Suppressor macrophage treated with lipopolysaccharide for 4 hours (primary cell): ENCODE results near the gene CHRNB1.
A peak's percentile ranks its signal among the peaks of the same experiment; 100 is the strongest.

Source experiments
- DNase-seq: peaks from one replicate; pipeline ENCODE4 v3.0.0-alpha.2; 2020

Gene CHRNB1

GRCh38 chr17:7415784-7416183 lies 29.1 kb upstream of the CHRNB1 start:
- no peak for DNase-seq

DNA sequence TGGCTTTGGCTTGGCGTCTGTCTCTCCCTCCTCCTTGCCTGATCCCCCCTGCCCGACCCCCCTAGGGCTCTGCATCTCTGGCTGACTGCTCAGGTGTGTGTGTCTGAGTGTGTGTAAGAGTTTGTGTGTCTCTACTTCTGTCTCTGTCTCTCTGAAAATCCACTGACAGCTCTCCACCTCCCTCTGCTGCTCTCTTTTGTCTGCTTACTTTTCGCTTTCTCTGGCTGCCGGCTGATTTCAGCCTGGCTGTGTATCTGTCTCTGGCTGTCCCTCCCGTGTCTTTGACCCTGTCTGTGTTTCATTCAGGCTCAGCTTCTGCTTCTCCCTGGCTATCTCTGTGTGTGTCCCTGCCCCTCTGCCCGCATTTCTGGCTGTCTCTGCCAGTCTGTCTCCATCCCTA lies 28.5 kb upstream of the CHRNB1 start:
- DNase-seq, result no peak

GRCh38 chr17:7417056-7417655 lies 27.7 kb upstream of the CHRNB1 start:
- no peak for DNase-seq

GRCh38 chr17:7418472-7419152 lies 26.2 kb upstream of the CHRNB1 start:
- DNase-seq, result no peak

DNA sequence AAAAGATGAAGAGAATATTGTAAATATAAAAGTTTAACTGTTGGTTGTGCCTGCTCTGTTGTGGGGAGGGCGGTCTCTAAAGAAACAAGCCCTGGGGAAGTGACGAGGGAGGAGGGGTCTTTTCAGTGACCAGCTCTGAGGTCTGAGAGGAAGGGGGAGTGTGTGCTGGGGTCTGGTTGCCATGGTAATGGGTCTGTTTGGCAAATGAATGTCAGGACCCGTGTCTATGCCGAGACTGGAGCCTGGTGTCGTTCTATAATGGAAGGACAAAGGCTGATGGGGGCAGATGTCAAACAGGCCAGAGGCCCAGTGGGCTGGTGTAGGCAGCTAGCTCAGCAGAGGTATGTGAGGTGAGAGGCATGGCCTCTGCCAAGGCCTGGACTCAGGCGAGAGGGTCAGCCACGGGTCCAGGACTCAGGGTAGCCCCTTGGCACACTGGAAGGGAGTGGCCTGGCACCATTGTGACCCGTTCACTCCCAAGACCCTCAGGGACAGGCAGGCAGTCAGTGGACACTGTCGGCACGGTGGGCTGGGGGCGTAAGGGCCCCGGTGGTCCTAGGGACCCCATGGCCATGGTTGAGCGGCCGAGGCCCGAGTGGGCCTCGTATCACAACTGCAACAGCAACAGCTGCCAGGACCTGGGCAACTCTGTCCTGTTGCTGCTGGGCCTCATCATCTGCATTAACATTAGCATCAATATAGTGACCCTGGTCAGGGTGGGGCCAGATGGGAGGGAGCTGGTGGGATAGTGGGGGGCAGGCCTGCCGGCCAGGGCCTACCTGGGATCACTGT lies 24.8 kb upstream of the CHRNB1 start, which contains the start of gene SPEM1:
Gene SPEM1, plus strand, starts transcription at position 506 of the 792 bp plus-strand sequence. Its CDS starts 61 bp downstream, at position 567.
- no peak for DNase-seq

DNA sequence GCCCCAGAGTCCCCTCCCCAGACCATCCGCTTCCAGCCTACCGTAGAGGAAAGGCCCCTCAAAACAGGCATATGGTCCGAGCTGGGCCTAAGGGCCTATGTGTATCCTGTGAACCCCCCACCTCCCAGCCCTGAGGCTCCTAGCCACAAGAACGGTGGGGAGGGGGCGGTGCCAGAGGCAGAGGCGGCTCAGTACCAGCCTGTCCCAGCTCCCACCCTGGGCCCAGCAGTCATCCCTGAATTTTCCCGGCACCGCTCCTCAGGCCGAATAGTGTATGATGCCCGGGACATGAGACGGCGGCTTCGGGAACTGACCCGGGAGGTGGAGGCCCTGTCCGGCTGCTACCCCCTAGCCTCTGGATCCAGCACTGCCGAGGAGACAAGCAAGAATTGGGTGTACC lies 23.7 kb upstream of the CHRNB1 start:
- no peak for DNase-seq

GRCh38 chr17:7423679-7424078 lies 21.2 kb upstream of the CHRNB1 start:
- no peak for DNase-seq

GRCh38 chr17:7425316-7425715 lies 19.5 kb upstream of the CHRNB1 start, which contains the start of gene SPEM2:
SPEM2 (plus strand) TSS chr17:7425616; CDS start chr17:7425689, 73 bp downstream.
- DNase-seq, result no peak

DNA sequence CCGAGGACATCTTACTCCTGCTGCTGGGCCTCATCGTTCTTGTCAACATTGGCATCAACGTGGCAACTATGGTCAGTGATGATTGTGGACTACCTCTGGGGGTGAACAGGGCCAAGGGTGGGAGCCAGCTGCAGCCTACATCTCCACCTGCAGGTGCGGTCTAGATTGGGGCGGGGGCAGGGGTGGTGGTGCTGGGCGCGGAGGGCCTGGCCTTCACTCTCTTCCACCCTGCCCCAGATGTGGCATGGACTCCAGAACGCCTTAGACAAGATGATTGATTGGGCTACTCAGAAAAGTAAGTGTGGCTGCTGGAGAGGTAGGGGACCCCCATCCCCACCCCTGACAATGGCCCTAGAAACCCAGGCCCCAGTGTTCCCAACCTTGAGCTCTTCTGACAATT lies 19.1 kb upstream of the CHRNB1 start:
- DNase-seq, result no peak

DNA sequence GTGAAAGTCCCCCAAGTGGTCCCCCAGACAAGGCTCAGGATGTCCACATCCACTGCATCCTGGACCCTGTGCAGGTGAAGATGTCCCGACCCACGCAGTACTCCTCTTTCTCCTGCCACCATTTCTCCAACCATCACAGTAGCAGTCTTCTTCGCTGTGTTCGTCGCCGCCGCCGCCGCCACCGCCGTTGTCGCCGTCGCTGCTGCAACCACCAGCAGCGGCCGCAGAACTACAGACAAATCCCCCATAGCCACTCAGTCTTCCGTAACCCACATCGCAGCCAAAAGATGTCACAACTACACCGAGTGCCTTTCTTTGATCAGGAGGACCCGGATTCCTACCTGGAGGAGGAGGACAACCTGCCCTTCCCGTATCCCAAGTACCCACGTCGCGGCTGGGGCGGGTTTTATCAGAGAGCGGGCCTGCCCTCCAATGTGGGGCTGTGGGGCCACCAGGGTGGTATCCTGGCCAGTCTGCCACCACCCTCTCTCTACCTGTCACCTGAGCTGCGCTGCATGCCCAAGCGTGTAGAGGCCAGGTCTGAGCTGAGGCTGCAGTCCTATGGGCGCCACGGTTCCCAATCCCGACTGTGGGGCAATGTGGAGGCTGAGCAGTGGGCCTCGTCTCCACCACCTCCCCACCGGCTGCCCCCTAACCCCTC lies 18.5 kb upstream of the CHRNB1 start:
- no peak for DNase-seq

DNA sequence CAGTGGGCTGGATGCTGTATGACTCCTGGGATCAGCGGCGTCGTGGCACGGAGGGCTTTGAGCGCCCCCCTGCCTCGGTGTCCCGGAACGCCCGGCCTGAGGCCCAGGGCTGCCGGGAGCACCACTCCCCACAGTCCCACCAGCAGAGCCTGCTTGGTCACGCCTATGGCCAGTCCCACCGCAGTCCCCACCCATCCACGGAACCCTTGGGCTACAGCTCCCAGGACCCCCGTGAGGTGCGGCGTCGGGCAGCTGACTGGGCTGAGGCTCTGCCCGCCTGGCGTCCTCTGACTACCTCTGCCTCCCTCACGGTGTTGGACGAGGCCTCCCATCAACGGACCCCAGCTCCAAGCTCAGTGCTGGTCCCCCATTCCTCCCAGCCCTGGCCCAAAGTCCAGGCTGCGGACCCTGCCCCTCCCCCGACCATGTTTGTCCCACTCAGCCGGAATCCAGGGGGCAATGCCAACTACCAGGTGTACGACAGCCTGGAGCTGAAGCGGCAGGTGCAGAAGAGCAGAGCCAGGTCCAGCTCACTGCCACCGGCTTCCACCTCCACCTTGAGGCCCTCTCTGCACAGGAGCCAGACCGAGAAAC lies 17.9 kb upstream of the CHRNB1 start:
- no peak for DNase-seq

- no peak for DNase-seq
Measured at GRCh38 chr17:7427549-7427948, 17.3 kb upstream of the CHRNB1 start.

DNA sequence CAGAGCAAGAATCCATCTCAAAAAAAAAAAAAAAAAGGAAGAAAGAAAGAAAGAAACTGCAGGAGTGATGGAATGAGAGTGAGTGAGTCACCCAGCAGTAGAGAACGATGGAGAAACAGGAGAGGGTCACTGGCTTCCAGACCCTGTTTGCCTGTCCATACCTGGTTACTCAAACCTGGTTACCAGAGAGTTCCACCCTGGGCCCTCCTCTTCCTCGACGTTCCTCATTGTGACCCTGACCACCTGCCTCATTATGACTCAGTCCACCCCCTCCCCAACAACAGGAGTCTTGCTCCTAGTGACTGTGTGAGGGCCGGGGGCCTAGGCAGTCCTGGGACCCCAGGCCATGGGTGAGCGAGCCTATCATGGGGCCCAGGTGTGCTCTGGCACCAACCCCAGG lies 16.3 kb upstream of the CHRNB1 start, which contains the start of gene SPEM3:
Gene SPEM3, plus strand, starts transcription at position 301 of the 400 bp plus-strand sequence. Its CDS starts 46 bp downstream, at position 347.
- DNase-seq, result no peak

DNA sequence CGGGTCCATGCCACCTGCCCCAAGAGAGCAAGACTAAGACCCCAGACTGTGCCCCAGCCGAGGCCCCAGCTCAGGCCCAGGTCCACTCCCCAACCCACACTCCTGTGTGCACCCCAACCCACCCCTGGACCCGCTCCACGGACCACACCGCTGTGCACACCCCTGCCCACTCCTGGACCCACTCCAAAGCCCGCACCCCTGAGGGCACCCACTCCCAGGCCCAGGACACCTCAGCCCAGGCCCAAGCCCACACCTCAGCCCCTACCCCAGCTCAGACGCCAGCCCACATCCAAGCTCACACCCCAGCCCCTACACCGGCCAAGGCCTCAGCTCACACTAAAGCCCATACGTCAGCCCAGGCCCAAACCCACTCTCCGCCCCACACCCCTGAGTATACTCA lies 15.1 kb upstream of the CHRNB1 start:
- no peak for DNase-seq

DNA sequence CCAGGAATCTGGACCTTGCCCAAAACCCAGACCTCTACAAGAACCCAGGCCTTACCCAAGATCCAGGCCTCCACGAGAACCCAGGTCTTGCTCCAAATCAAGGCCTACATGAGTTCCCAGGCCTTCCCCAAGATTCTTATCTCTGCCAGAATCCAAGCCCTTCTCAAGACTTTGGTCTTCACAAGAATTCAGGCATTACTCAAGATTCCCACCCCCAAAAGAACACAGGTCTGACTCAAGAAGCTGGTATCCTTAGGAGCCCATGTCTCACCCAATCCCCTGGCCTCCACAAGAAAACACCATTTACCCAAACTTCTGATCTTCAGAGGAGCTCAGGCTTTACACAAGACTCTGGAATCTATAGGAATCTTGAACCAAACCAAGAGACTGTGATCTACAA lies 13.6 kb upstream of the CHRNB1 start:
- DNase-seq, result no peak

GRCh38 chr17:7432296-7432695 lies 12.6 kb upstream of the CHRNB1 start:
- no peak for DNase-seq

DNA sequence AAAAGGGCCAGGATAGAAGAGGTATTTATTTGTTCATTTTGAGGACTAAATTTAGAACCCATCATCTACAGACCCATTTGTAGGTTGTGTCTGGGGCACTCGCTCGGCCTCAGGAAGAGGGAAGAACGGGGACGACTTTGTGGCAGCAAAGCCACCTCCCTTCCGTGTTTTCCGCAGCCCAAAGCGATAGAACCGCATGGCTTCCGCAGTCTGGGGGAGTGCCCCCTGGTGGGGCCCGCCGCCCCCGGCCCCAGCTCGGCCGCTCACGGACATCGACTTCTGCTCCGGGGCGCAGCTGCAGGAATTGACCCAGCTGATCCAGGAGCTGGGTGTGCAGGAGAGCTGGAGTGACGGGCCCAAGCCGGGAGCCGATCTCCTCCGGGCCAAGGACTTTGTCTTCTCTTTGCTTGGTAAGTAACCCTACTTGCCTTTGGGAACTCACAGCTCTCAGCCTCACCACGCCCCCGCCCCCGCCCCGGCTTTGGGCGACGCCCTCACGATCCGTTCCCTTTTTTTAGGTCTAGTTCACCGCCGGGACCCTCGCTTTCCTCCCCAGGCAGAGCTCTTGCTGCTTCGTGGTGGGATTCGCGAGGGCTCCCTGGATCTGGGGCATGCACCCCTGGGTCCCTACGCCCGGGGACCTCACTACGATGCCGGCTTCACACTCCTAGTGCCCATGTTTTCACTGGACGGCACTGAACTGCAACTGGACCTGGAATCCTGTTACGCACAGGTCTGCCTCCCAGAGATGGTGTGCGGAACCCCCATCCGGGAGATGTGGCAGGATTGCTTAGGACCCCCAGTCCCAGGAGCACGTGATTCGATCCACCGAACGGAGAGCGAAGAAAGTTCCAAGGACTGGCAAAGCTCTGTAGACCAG lies 8.9 kb upstream of the CHRNB1 start:
- peak; percentile 61 for DNase-seq

- DNase-seq, result peak; percentile 91
Measured at GRCh38 chr17:7436556-7437368, 8.1 kb upstream of the CHRNB1 start.

DNA sequence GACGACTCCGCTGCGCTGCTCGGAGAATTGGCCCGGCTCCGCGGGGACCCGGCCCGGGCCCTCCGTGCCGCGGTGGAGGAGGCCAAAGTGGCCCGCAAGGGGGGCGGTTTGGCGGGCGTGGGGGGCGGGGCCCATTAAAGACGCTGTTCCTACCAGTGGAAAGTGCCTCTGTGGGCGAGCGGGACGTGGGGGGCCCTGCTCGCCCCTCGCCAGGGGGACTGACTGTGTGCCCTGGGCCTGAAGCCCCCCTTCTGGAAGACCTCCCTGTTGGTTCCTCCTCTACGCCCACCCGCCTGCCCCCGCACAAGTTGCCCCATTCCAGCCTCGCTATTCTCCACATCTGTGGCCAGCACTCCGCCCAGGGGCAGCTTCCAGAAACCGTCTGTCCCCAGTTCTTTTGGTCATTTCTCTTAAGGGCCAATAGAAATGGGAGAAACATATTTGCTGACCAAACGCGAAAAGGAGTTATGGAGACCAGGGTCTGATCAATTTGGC lies 7.4 kb upstream of the CHRNB1 start:
- no peak for DNase-seq

DNA sequence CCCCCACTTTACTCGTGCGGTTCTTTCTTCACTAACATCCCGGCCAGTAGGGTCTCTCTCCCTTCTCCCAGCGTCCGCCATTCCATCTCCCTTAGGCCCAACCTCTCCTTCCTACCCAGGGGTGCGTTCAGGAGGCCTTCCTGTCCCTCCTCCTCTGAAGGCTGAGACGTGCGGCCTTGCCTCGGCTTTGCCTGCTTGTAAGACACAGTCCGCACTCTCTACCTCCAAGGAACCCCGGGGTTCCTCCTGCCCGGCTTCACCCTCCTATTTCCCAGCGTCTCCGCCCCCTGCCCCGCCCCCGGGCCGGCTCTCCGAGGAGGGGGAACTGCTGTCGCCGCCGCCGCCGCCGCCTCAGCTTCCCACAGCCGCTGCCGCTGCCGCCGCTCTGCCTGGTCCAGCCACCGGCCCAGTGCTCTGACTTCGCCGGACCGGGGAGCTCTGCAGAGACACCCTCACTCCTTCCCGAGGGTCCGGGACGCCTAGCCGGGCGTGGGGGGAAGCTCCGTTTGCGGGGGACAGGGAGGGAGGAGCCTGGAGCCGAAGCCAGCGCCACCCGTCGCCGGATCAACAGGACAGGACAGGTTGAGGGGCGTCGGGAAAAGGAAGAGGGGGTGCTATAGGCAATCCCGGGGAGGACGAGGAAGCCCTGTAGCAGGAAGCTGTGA lies 6.8 kb upstream of the CHRNB1 start:
- DNase-seq, result peak; percentile 66
